Mononuclear cell (primary cell): ENCODE measurements around the gene SLAMF8. TPM values are rescaled to one million over a fixed set of nuclear protein-coding genes. Genes with fewer than 3 reads are reported as not detected.

Experiments
- total RNA-seq: library from RNA; depleted of rRNA; stranded (reverse); fragments of >200 nt; gene quantifications from one replicate; pipeline ENCODE4 v1.2.3, GENCODE V29; 2012

Gene SLAMF8
- total RNA-seq, 1 donor, result 0.84 TPM

Other genes with a start within 250 kb of the SLAMF8 start
- gene APCS, start 239.0 kb upstream of the SLAMF8 start, total RNA-seq, result not detected
- gene CRP, start 112.3 kb upstream of the SLAMF8 start, total RNA-seq, result 0.42 TPM
- gene DUSP23, start 45.9 kb upstream of the SLAMF8 start, total RNA-seq, result 6.3 TPM
- gene FCRL6, start 24.5 kb upstream of the SLAMF8 start, total RNA-seq, result 15.2 TPM
- 0.10 TPM for gene VSIG8, start 35.8 kb downstream of the SLAMF8 start, total RNA-seq
- 2.4 TPM for gene CFAP45, start 73.3 kb downstream of the SLAMF8 start, total RNA-seq
- 397 TPM for gene TAGLN2, start 98.6 kb downstream of the SLAMF8 start, total RNA-seq
- not detected for gene IGSF9, start 118.7 kb downstream of the SLAMF8 start, total RNA-seq
- gene SLAMF9, start 127.4 kb downstream of the SLAMF8 start, total RNA-seq, result 0.63 TPM
- 1.6 TPM for gene PIGM, start 205.1 kb downstream of the SLAMF8 start, total RNA-seq
- gene KCNJ10, start 243.3 kb downstream of the SLAMF8 start, total RNA-seq, result not detected